ENCODE data around the gene MAML2.

DNA sequence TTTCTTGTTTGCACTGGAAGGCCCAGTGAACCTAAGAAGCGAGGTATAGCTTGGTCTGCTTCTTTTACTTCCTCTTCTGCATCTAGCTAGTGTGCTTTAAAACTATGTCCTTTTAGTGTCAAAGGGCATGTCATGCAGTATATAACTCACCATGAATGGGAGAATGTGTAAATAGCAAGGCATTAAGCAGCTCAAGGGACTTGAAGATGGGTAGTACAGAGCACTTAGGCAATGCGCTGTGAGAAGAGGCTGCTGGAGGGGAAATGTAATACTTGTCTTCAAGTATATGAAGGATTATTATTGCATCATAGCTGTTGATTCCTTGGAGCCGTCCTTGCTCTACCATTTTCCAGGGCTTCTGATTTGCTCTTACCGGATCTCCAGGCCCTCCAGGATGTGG lies 7.6 kb downstream of the MAML2 start:
- TF ChIP-seq ELF1 (IDR thresholded peaks at IDR 0.05): no peak
- no peak for TF ChIP-seq EP300 (IDR thresholded peaks at IDR 0.05; ENCODE audit: borderline replicate concordance in 1 of 2, low read depth in 1 of 2, low read length in 1 of 2)
- TF ChIP-seq, protein P1, sequence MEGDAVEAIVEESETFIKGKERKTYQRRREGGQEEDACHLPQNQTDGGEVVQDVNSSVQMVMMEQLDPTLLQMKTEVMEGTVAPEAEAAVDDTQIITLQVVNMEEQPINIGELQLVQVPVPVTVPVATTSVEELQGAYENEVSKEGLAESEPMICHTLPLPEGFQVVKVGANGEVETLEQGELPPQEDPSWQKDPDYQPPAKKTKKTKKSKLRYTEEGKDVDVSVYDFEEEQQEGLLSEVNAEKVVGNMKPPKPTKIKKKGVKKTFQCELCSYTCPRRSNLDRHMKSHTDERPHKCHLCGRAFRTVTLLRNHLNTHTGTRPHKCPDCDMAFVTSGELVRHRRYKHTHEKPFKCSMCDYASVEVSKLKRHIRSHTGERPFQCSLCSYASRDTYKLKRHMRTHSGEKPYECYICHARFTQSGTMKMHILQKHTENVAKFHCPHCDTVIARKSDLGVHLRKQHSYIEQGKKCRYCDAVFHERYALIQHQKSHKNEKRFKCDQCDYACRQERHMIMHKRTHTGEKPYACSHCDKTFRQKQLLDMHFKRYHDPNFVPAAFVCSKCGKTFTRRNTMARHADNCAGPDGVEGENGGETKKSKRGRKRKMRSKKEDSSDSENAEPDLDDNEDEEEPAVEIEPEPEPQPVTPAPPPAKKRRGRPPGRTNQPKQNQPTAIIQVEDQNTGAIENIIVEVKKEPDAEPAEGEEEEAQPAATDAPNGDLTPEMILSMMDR (IDR thresholded peaks at IDR 0.05): no peak
- no peak for TF ChIP-seq TAF1 (IDR thresholded peaks at IDR 0.05; ENCODE audit: borderline replicate concordance, low read depth, low read length)
- no peak for TF ChIP-seq POLR2AphosphoS5 (IDR thresholded peaks at IDR 0.05; ENCODE audit: low read depth, low read length)
- no peak for TF ChIP-seq TCF12 (IDR thresholded peaks at IDR 0.05)
- TF ChIP-seq, protein P2, sequence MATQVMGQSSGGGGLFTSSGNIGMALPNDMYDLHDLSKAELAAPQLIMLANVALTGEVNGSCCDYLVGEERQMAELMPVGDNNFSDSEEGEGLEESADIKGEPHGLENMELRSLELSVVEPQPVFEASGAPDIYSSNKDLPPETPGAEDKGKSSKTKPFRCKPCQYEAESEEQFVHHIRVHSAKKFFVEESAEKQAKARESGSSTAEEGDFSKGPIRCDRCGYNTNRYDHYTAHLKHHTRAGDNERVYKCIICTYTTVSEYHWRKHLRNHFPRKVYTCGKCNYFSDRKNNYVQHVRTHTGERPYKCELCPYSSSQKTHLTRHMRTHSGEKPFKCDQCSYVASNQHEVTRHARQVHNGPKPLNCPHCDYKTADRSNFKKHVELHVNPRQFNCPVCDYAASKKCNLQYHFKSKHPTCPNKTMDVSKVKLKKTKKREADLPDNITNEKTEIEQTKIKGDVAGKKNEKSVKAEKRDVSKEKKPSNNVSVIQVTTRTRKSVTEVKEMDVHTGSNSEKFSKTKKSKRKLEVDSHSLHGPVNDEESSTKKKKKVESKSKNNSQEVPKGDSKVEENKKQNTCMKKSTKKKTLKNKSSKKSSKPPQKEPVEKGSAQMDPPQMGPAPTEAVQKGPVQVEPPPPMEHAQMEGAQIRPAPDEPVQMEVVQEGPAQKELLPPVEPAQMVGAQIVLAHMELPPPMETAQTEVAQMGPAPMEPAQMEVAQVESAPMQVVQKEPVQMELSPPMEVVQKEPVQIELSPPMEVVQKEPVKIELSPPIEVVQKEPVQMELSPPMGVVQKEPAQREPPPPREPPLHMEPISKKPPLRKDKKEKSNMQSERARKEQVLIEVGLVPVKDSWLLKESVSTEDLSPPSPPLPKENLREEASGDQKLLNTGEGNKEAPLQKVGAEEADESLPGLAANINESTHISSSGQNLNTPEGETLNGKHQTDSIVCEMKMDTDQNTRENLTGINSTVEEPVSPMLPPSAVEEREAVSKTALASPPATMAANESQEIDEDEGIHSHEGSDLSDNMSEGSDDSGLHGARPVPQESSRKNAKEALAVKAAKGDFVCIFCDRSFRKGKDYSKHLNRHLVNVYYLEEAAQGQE (IDR thresholded peaks at IDR 0.05; ENCODE audit: low read depth, low read length): no peak
- no peak for TF ChIP-seq GABPA (IDR thresholded peaks at IDR 0.05; ENCODE audit: low read depth)

All from SK-N-SH (cell line).